DOHH2 (cell line): Measurements from ENCODE around the gene RAD51B.
"Not testable (repeated sequence)": the region's sequence is repeated elsewhere in the genome, so short reads cannot be mapped to it uniquely, and the experiment has no call there.

ENCODE experiments used
- H3F3A ChIP-seq: fragments of 200-600 bp; sonication (generic), shearing (Covaris generic); 2 replicates; pipeline ENCODE4 v1.6.0; 2016; ENCODE audit warnings: antibody characterized with exemption, mild to moderate bottlenecking; ENCODE audit not compliant: control insufficient read depth, insufficient read depth
- H3K27ac ChIP-seq: fragments of 200-600 bp; sonication (generic); 2 replicates; pipeline ENCODE4 v1.5.1; 2014; ENCODE audit warnings: low read depth, mild to moderate bottlenecking, low read length, moderate library complexity
- H3K27me3 ChIP-seq: fragments of 200-600 bp; sonication (generic); 2 replicates; pipeline ENCODE4 v1.6.1; 2014; ENCODE audit warnings: mild to moderate bottlenecking, low read length, mixed read lengths; ENCODE audit not compliant: control insufficient read depth
- H3K36me3 ChIP-seq: fragments of 200-600 bp; sonication (generic); 2 replicates; pipeline ENCODE4 v1.6.1; 2014; ENCODE audit warnings: mild to moderate bottlenecking, low read length, moderate library complexity, mixed read lengths; ENCODE audit not compliant: control insufficient read depth
- H3K4me1 ChIP-seq: fragments of 200-600 bp; sonication (generic); 2 replicates; pipeline ENCODE4 v1.6.1; 2014; ENCODE audit warnings: mild to moderate bottlenecking, low read length, mixed read lengths; ENCODE audit not compliant: control insufficient read depth
- H3K4me2 ChIP-seq: fragments of 200-600 bp; sonication (generic); 2 replicates; pipeline ENCODE4 v1.6.0; 2014; ENCODE audit warnings: mild to moderate bottlenecking, low read length, moderate library complexity
- H3K4me3 ChIP-seq: fragments of 200-600 bp; sonication (generic); 2 replicates; pipeline ENCODE4 v1.5.1; 2014; ENCODE audit warnings: mild to moderate bottlenecking, low read length, mixed read lengths
- H3K79me2 ChIP-seq: fragments of 200-600 bp; sonication (generic); 2 replicates; pipeline ENCODE4 v1.6.1; 2014; ENCODE audit warnings: mild to moderate bottlenecking, low read length, mixed read lengths; ENCODE audit not compliant: control insufficient read depth
- H3K9me2 ChIP-seq: fragments of 200-600 bp; sonication (generic); replicated peaks from 2 replicates; pipeline ENCODE4 v1.6.1; 2014; ENCODE audit warnings: mild to moderate bottlenecking, low read length, mixed read lengths; ENCODE audit not compliant: control insufficient read depth
- H3K9me3 ChIP-seq: fragments of 200-600 bp; sonication (generic); 2 replicates; pipeline ENCODE4 v1.6.1; 2014; ENCODE audit warnings: antibody characterized with exemption, low read length, mixed read lengths; ENCODE audit not compliant: control insufficient read depth, insufficient read depth
- H4K20me1 ChIP-seq: fragments of 200-600 bp; sonication (generic); 2 replicates; pipeline ENCODE4 v1.6.0; 2014; ENCODE audit warnings: low read depth, mild to moderate bottlenecking, antibody characterized with exemption, low read length, moderate library complexity; ENCODE audit not compliant: control insufficient read depth, insufficient read depth
- EZH2phosphoT487 ChIP-seq: fragments of 200-600 bp; sonication (generic); IDR thresholded peaks from 2 replicates; pipeline ENCODE4 v1.6.1; 2017; ENCODE audit warnings: borderline replicate concordance, mild to moderate bottlenecking, antibody characterized with exemption, low read length, moderate library complexity, mixed read lengths
- TF ChIP-seq, protein P1 (sequence below): fragments of 200-600 bp; sonication (generic); IDR thresholded peaks from one replicate; pipeline ENCODE4 v1.5.1; 2014; ENCODE audit warnings: antibody characterized with exemption, mild to moderate bottlenecking, low read depth, low read length; ENCODE audit not compliant: poor library complexity, severe bottlenecking

The RAD51B gene

DNA sequence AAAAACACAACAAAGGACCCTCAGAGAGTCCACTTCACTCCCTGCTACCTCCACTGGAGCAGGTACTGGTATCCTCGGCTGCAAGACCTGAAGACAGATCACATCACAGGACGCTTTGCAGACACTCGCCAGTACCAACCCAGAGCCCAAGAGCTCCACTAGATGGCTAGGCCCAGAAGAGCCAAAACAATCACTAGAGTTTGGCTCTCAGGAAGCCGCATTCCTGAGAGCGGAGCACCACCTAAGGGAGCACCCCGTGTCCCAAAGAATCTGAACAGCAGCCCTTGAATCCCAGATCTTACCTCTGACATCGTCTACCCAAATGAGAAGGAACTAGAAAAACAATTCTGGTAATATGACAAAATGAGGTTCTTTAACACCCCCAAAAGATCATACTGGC is 399.8 kb downstream of the RAD51B start:
- no peaks in the 10 kb centered on the region for H4K20me1 ChIP-seq
- no peak overlapping the region for H3K4me2 ChIP-seq
- no peaks in the 10 kb centered on the region for H3K36me3 ChIP-seq
- no peaks in the 10 kb centered on the region for H3K27me3 ChIP-seq
- no peaks in the 10 kb centered on the region for H3K79me2 ChIP-seq
- no peaks in the 10 kb centered on the region for H3K9me3 ChIP-seq
- peaks cover 5% of the 10 kb centered on the region; the same call in 1 of the 2 replicates for H3K4me1 ChIP-seq
- H3K27ac ChIP-seq = no peak overlapping the region
- H3K9me2 ChIP-seq = no peaks in the 10 kb centered on the region
- no peak overlapping the region for H3K4me3 ChIP-seq
- TF ChIP-seq EZH2phosphoT487 = no peak
- TF ChIP-seq, protein P1, sequence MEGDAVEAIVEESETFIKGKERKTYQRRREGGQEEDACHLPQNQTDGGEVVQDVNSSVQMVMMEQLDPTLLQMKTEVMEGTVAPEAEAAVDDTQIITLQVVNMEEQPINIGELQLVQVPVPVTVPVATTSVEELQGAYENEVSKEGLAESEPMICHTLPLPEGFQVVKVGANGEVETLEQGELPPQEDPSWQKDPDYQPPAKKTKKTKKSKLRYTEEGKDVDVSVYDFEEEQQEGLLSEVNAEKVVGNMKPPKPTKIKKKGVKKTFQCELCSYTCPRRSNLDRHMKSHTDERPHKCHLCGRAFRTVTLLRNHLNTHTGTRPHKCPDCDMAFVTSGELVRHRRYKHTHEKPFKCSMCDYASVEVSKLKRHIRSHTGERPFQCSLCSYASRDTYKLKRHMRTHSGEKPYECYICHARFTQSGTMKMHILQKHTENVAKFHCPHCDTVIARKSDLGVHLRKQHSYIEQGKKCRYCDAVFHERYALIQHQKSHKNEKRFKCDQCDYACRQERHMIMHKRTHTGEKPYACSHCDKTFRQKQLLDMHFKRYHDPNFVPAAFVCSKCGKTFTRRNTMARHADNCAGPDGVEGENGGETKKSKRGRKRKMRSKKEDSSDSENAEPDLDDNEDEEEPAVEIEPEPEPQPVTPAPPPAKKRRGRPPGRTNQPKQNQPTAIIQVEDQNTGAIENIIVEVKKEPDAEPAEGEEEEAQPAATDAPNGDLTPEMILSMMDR = no peak
- no peaks in the 10 kb centered on the region for H3F3A ChIP-seq

DNA sequence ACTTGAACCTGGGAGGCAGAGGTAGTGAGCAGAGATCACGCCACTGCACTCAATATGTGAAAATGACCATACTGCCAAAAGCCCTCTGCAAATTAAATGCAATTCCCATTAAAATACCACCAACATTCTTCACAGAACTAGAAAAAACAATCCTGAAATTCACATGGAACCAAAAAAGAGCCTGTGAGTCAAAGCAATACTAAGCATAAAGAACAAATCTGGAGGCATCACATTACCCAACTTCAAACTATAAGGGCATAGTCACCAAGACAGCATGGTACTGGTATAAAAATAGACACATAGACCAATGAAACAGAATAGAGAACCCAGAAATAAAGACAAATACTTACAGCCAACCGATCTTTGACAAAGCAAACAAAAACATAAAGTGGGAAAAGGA is 401.5 kb downstream of the RAD51B start:
- not testable (repeated sequence) for H3F3A ChIP-seq, H3K36me3 ChIP-seq, H3K79me2 ChIP-seq, H3K27ac ChIP-seq, H3K27me3 ChIP-seq, H3K9me2 ChIP-seq, H4K20me1 ChIP-seq, H3K4me2 ChIP-seq, H3K9me3 ChIP-seq, H3K4me1 ChIP-seq, H3K4me3 ChIP-seq

DNA sequence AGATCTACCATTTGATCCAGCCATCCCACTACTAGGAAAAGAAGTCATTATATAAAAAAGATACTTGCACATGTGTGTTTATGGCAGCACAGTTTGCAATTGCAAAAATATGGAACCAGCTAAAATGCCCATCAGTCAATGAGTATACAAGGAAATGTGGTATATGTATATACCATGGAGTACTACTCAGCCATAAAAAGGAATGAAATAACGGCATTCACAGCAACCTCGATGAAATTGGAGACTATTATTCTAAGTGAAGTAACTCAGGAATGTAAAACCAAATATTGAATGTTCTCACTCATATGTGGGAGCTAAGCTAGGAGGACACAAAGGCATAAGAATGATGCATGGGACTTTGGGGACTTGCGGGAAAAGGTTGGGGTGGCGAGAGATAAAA is 402.6 kb downstream of the RAD51B start:
- H3K4me2 ChIP-seq = no peak overlapping the region

DNA sequence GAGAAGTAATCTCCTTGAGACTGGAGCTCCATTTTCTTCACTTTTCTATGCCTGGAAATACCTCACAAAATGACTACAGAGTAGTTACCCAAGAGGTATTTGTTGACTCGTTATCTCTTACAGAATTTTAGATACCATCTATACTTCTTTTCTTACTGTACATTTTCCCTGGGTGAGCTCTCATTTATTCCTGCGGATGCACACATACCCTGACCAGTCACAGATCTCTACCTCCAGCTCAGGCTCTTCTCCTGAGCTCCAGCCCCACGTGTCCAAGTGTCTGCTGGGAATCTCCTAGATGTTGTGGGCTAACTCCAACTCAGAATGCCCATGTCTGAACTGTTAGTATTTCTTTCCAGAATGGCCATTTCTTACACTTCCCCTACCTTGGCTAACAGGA is 403.1 kb downstream of the RAD51B start:
- Histone ChIP-seq H4K20me1 (no peaks in the 10 kb centered on the region), H3F3A (no peaks in the 10 kb centered on the region), H3K4me2 (no peak overlapping the region), H3K9me3 (no peaks in the 10 kb centered on the region), H3K4me3 (no peak overlapping the region), H3K4me1 (no peaks in the 10 kb centered on the region), H3K79me2 (no peaks in the 10 kb centered on the region), H3K9me2 (no peaks in the 10 kb centered on the region), H3K27ac (no peak overlapping the region), H3K27me3 (no peaks in the 10 kb centered on the region), H3K36me3 (no peaks in the 10 kb centered on the region)
- TF ChIP-seq, protein P1 = no peak
- TF ChIP-seq EZH2phosphoT487 = no peak

More for the DNA sequence above, 402.6 kb downstream of the RAD51B start:
- H3F3A ChIP-seq = no peaks in the 10 kb centered on the region
- H3K79me2 ChIP-seq = no peaks in the 10 kb centered on the region
- H4K20me1 ChIP-seq = no peaks in the 10 kb centered on the region
- H3K9me2 ChIP-seq = no peaks in the 10 kb centered on the region
- H3K4me1 ChIP-seq = no peaks in the 10 kb centered on the region
- H3K9me3 ChIP-seq = no peaks in the 10 kb centered on the region
- H3K27ac ChIP-seq = no peak overlapping the region
- H3K36me3 ChIP-seq = no peaks in the 10 kb centered on the region
- H3K27me3 ChIP-seq = no peaks in the 10 kb centered on the region
- H3K4me3 ChIP-seq = no peak overlapping the region
- no peak for TF ChIP-seq EZH2phosphoT487
- TF ChIP-seq, protein P1 = no peak
